ENCODE data around the gene ERMN.

DNA sequence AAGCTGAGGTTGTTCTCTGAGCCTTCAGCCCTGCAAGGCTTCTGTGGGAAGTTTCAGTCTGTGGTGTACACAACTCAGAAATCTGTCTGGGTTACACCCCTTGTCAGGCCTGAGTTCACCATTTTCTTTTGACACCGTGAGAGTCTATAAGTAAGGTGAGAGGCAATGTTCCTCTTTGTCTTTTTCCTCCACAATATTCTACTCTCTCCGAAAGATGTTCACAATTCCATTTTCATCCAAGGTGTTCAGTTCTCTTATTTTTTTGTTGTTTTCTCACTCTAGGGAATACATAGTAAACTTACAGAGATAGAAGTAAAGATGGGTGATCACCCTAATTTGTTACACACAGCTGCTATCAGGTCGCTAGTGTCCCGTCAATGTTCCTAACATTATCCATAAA lies 3.2 kb downstream of the ERMN start:
- TF ChIP-seq, protein P1, sequence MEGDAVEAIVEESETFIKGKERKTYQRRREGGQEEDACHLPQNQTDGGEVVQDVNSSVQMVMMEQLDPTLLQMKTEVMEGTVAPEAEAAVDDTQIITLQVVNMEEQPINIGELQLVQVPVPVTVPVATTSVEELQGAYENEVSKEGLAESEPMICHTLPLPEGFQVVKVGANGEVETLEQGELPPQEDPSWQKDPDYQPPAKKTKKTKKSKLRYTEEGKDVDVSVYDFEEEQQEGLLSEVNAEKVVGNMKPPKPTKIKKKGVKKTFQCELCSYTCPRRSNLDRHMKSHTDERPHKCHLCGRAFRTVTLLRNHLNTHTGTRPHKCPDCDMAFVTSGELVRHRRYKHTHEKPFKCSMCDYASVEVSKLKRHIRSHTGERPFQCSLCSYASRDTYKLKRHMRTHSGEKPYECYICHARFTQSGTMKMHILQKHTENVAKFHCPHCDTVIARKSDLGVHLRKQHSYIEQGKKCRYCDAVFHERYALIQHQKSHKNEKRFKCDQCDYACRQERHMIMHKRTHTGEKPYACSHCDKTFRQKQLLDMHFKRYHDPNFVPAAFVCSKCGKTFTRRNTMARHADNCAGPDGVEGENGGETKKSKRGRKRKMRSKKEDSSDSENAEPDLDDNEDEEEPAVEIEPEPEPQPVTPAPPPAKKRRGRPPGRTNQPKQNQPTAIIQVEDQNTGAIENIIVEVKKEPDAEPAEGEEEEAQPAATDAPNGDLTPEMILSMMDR (IDR thresholded peaks at IDR 0.05): no peak
- TF ChIP-seq POLR2A (IDR thresholded peaks at IDR 0.05): no peak

Data from thyroid gland (tissue), 4 donors.